ENCODE measurements around the gene GNL2.

The GNL2 gene
- long read RNA-seq, transcript GNL2-201 (16 exons, 2,334 nt), result major isoform, 389 of 540 reads
- long read RNA-seq, partial matches to known transcripts, result 130 of 540 reads
- long read RNA-seq, other reads (novel, unspliced or antisense), result 21 of 540 reads

GRCh38 chr1:37595440-37596181, at the start of gene GNL2:
TSS of gene GNL2 (minus strand) at chr1:37595937. CDS start at chr1:37595822, 115 bp downstream.
- Histone ChIP-seq H3K27me3 (ENCODE audit: insufficient read depth, poor library complexity, severe bottlenecking) (no peaks in the 10 kb centered on the region), H3K4me3 (replicated peaks; ENCODE audit: insufficient read depth, low read length) (peak within 1 kb of the TSS; percentile 69), H3K27ac (replicated peaks) (peak within 1 kb of the TSS; percentile 90)
- peak; percentile 94 to 96 for DNase-seq (ENCODE audit: low read depth in 1 of 2, low spot score in 1 of 2)
- TF ChIP-seq GABPA (IDR thresholded peaks at IDR 0.05; ENCODE audit: low read depth) (peak; percentile 86), SPI1 (IDR thresholded peaks at IDR 0.05; ENCODE audit: borderline replicate concordance, low read depth) (no peak; the same call in 1 of the 2 replicates), CTCF (IDR thresholded peaks at IDR 0.05; ENCODE audit: insufficient read depth, low read length) (no peak), REST (IDR thresholded peaks at IDR 0.05; ENCODE audit: insufficient replicate concordance, low read depth) (no peak), POLR2AphosphoS5 (IDR thresholded peaks at IDR 0.05; ENCODE audit: low read depth) (peak; percentile 96)

GRCh38 chr1:37641059-37641458, 45.3 kb upstream of the GNL2 start:
- no peak for TF ChIP-seq SPI1 (IDR thresholded peaks at IDR 0.05; ENCODE audit: borderline replicate concordance, low read depth)
- TF ChIP-seq CTCF (IDR thresholded peaks at IDR 0.05; ENCODE audit: insufficient read depth, low read length), result no peak
- TF ChIP-seq GABPA (IDR thresholded peaks at IDR 0.05; ENCODE audit: low read depth), result no peak
- TF ChIP-seq POLR2AphosphoS5 (IDR thresholded peaks at IDR 0.05; ENCODE audit: low read depth), result no peak
- no peak for TF ChIP-seq REST (IDR thresholded peaks at IDR 0.05; ENCODE audit: insufficient replicate concordance, low read depth)
- no peak overlapping the region for H3K4me3 ChIP-seq (replicated peaks; ENCODE audit: insufficient read depth, low read length)
- DNase-seq (ENCODE audit: low read depth in 1 of 2, low spot score in 1 of 2), result no peak
- H3K27me3 ChIP-seq (ENCODE audit: insufficient read depth, poor library complexity, severe bottlenecking), result peaks cover 19% of the 10 kb centered on the region
- no peak overlapping the region for H3K27ac ChIP-seq (replicated peaks)

GRCh38 chr1:37636435-37636834, 40.7 kb upstream of the GNL2 start:
- TF ChIP-seq CTCF (IDR thresholded peaks at IDR 0.05; ENCODE audit: insufficient read depth, low read length), result no peak
- TF ChIP-seq POLR2AphosphoS5 (IDR thresholded peaks at IDR 0.05; ENCODE audit: low read depth), result no peak
- no peak overlapping the region for H3K4me3 ChIP-seq (replicated peaks; ENCODE audit: insufficient read depth, low read length)
- no peak for DNase-seq (ENCODE audit: low read depth in 1 of 2, low spot score in 1 of 2)
- no peak overlapping the region for H3K27ac ChIP-seq (replicated peaks)
- peaks cover 64% of the 10 kb centered on the region for H3K27me3 ChIP-seq (ENCODE audit: insufficient read depth, poor library complexity, severe bottlenecking)
